Skeletal muscle tissue (tissue), 4 donors: ENCODE measurements around the gene CD37. TPM values are rescaled to one million over a fixed set of nuclear protein-coding genes. Genes with fewer than 3 reads are reported as not detected.

Experiments used
- H3K27ac ChIP-seq: one replicate; pipeline ENCODE4 v1.7.0; 2013; ENCODE audit warnings: mild to moderate bottlenecking, low read depth, low read length, inconsistent platforms
- H3K27me3 ChIP-seq, 3 donors: one replicate each; pipeline ENCODE4 v1.7.0; 2013; ENCODE audit warnings: low read length in 3 of 3; ENCODE audit not compliant: control insufficient read depth in 3 of 3, insufficient read depth in 3 of 3
- H3K36me3 ChIP-seq, 3 donors: one replicate each; pipeline ENCODE4 v1.7.0; 2013; ENCODE audit warnings: low read length in 3 of 3; ENCODE audit not compliant: control insufficient read depth in 3 of 3, insufficient read depth in 3 of 3
- H3K4me1 ChIP-seq, 3 donors: one replicate each; pipeline ENCODE4 v1.7.0; 2013; ENCODE audit warnings: low read length in 3 of 3, mild to moderate bottlenecking in 3 of 3; ENCODE audit not compliant: control insufficient read depth in 3 of 3, insufficient read depth in 3 of 3
- H3K4me3 ChIP-seq, 3 donors: one replicate each; pipeline ENCODE4 v1.7.0; 2013; ENCODE audit warnings: low read length in 3 of 3
- H3K9ac ChIP-seq, 3 donors: one replicate each; pipeline ENCODE4 v1.7.0; 2013; ENCODE audit warnings: low read length in 3 of 3, mild to moderate bottlenecking in 3 of 3, moderate library complexity in 2 of 3, low read depth in 1 of 3
- H3K9me3 ChIP-seq, 3 donors: one replicate each; pipeline ENCODE4 v1.7.0; 2013; ENCODE audit warnings: low read length in 3 of 3; ENCODE audit not compliant: control insufficient read depth in 3 of 3
- total RNA-seq: library from RNA; depleted of rRNA; stranded (reverse); fragments of >200 nt; gene quantifications from one replicate; pipeline ENCODE4 v1.2.3, GENCODE V29; 2014
- donor health status: Osteomylitis.

CD37 gene
- total RNA-seq, 1 donor from 2014 or later = 7.8 TPM

GRCh38 chr19:49361438-49362047 lies 26.3 kb downstream of the CD37 start:
- Histone ChIP-seq H3K27ac (peak overlapping the region; percentile 91), H3K27me3 (peaks cover 0 to 35% (median 18%) of the 10 kb centered on the region in 3 donors), H3K9ac (peak overlapping the region; percentile 78 to 87 (median 84)), H3K4me3 (peak overlapping the region; percentile 67 to 78 (median 78)), H3K4me1 (peaks cover 12 to 18% (median 17%) of the 10 kb centered on the region in 3 donors), H3K9me3 (no peaks in the 10 kb centered on the region), H3K36me3 (peaks cover 3 to 8% (median 7%) of the 10 kb centered on the region in 3 donors)

GRCh38 chr19:49362048-49362928 lies 27.1 kb downstream of the CD37 start, which contains the start of gene TEAD2:
Gene TEAD2, minus strand, starts transcription at chr19:49362416. Its CDS starts 2,341 bp downstream, at chr19:49360075.
- no peaks in the 10 kb centered on the region for H3K9me3 ChIP-seq
- peaks cover 0 to 35% (median 18%) of the 10 kb centered on the region in 3 donors for H3K27me3 ChIP-seq
- peak within 1 kb of the TSS; percentile 91 for H3K27ac ChIP-seq
- peak within 1 kb of the TSS; percentile 78 to 87 (median 84) for H3K9ac ChIP-seq
- peaks cover 9 to 18% (median 12%) of the 10 kb centered on the region in 3 donors for H3K4me1 ChIP-seq
- H3K4me3 ChIP-seq = peak within 1 kb of the TSS; percentile 67 to 78 (median 78)
- peaks cover 3 to 7% (median 6%) of the 10 kb centered on the region in 3 donors for H3K36me3 ChIP-seq

GRCh38 chr19:49362929-49363267 lies 27.7 kb downstream of the CD37 start:
- Histone ChIP-seq H3K9me3 (no peaks in the 10 kb centered on the region), H3K9ac (peak overlapping the region; percentile 30 to 80 (median 70)), H3K4me1 (peaks cover 9 to 18% (median 12%) of the 10 kb centered on the region in 3 donors), H3K27me3 (peaks cover 0 to 35% (median 18%) of the 10 kb centered on the region in 3 donors), H3K36me3 (peaks cover 0 to 4% (median 3%) of the 10 kb centered on the region in 3 donors), H3K4me3 (peak overlapping the region; percentile 39 to 78 (median 56)), H3K27ac (peak overlapping the region; percentile 91)

- Histone ChIP-seq H3K9ac (peak within 1 kb of the TSS; percentile 70 to 80 (median 78)), H3K9me3 (no peaks in the 10 kb centered on the region), H3K4me1 (peaks cover 9 to 18% (median 12%) of the 10 kb centered on the region in 3 donors), H3K36me3 (peaks cover 0 to 3% (median 2%) of the 10 kb centered on the region in 3 donors), H3K27ac (peak within 1 kb of the TSS; percentile 91), H3K4me3 (peak within 1 kb of the TSS; percentile 52 to 78 (median 56)), H3K27me3 (peaks cover 0 to 35% (median 18%) of the 10 kb centered on the region in 3 donors)
These were observed 28.3 kb downstream of the CD37 start, which contains the start of gene DKKL1 for GRCh38 chr19:49363268-49364082. Gene DKKL1, plus strand, starts transcription at chr19:49363877. Its CDS starts 122 bp downstream, at chr19:49363999.

- no peak overlapping the region for H3K27ac ChIP-seq
- peaks cover 0 to 2% (median under 1%) of the 10 kb centered on the region in 3 donors for H3K36me3 ChIP-seq
- H3K4me3 ChIP-seq = peak overlapping the region; percentile 39 to 78 (median 49)
- peaks cover 9 to 18% (median 12%) of the 10 kb centered on the region in 3 donors for H3K4me1 ChIP-seq
- H3K9ac ChIP-seq = no peak overlapping the region
- H3K9me3 ChIP-seq = no peaks in the 10 kb centered on the region
- H3K27me3 ChIP-seq = peaks cover 0 to 35% (median 18%) of the 10 kb centered on the region in 3 donors
These were observed 29.0 kb downstream of the CD37 start for GRCh38 chr19:49364083-49364737.

GRCh38 chr19:49366110-49366509 lies 30.9 kb downstream of the CD37 start:
- Histone ChIP-seq H3K4me1 (peaks cover 9 to 13% (median 10%) of the 10 kb centered on the region in 3 donors), H3K4me3 (no peak overlapping the region), H3K9me3 (peaks cover 2 to 5% (median 4%) of the 10 kb centered on the region in 3 donors), H3K27me3 (peaks cover 0 to 38% (median 18%) of the 10 kb centered on the region in 3 donors), H3K9ac (no peak overlapping the region), H3K36me3 (no peaks in the 10 kb centered on the region), H3K27ac (no peak overlapping the region)

GRCh38 chr19:49368711-49369358 lies 33.6 kb downstream of the CD37 start:
- peaks cover 0 to 19% (median 1%) of the 10 kb centered on the region in 3 donors for H3K27me3 ChIP-seq
- H3K4me3 ChIP-seq = no peak overlapping the region

GRCh38 chr19:49371184-49371583 lies 36.0 kb downstream of the CD37 start:
- Histone ChIP-seq H3K27me3 (peaks cover 6 to 12% (median 11%) of the 10 kb centered on the region in 3 donors), H3K4me1 (no peaks in the 10 kb centered on the region), H3K9me3 (peaks cover 2 to 5% (median 4%) of the 10 kb centered on the region in 3 donors), H3K4me3 (no peak overlapping the region), H3K27ac (no peak overlapping the region), H3K36me3 (no peaks in the 10 kb centered on the region), H3K9ac (no peak overlapping the region)

More at GRCh38 chr19:49368711-49369358, 33.6 kb downstream of the CD37 start:
- H3K27ac ChIP-seq = no peak overlapping the region
- H3K36me3 ChIP-seq = no peaks in the 10 kb centered on the region
- peaks cover 2 to 5% (median 4%) of the 10 kb centered on the region in 3 donors for H3K9me3 ChIP-seq
- peaks cover 0 to 1% (median 0%) of the 10 kb centered on the region in 3 donors for H3K4me1 ChIP-seq
- no peak overlapping the region for H3K9ac ChIP-seq
